Mesothelial cell of epicardium (in vitro differentiated cells): ENCODE data around the gene KRT15. TPM values are rescaled to one million over a fixed set of nuclear protein-coding genes. Genes with fewer than 3 reads are reported as not detected.
A peak's percentile ranks its signal among the peaks of the same experiment; 100 is the strongest.

Source experiments
- DNase-seq, 2 experiments: peaks; one replicate each; pipeline ENCODE4 v3.0.0; 2021; ENCODE audit warnings: low spot score in 2 of 2; ENCODE audit not compliant: unreplicated experiment in 2 of 2
- H3K27ac Mint-ChIP-seq: 2 replicates; pipeline ENCODE4 v1.8.0; 2021; ENCODE audit warnings: mixed read lengths
- H3K27me3 Mint-ChIP-seq: 2 replicates; pipeline ENCODE4 v1.8.0; 2021; ENCODE audit warnings: low read depth, mixed read lengths
- H3K36me3 Mint-ChIP-seq: 2 replicates; pipeline ENCODE4 v1.8.0; 2021; ENCODE audit warnings: mixed read lengths
- H3K4me1 Mint-ChIP-seq: 2 replicates; pipeline ENCODE4 v1.8.0; 2021; ENCODE audit warnings: mixed read lengths
- H3K4me3 Mint-ChIP-seq: 2 replicates; pipeline ENCODE4 v1.8.0; 2021; ENCODE audit warnings: mild to moderate bottlenecking, moderate library complexity, mixed read lengths
- H3K9me3 Mint-ChIP-seq: 2 replicates; pipeline ENCODE4 v1.8.0; 2021; ENCODE audit warnings: mixed read lengths
- total RNA-seq: library from RNA; stranded (reverse); gene quantifications from 3 replicates; pipeline ENCODE4 v1.2.1, GENCODE V29; 2021
- TF ChIP-seq, protein P1 (sequence below): fragments of 200-600 bp; sonication (generic); IDR thresholded peaks from one replicate; pipeline ENCODE4 v1.5.0; 2021; ENCODE audit warnings: antibody characterized with exemption; ENCODE audit not compliant: unreplicated experiment

Gene KRT15
- total RNA-seq, 1 donor from 2014 or later = 8.5 TPM

DNA sequence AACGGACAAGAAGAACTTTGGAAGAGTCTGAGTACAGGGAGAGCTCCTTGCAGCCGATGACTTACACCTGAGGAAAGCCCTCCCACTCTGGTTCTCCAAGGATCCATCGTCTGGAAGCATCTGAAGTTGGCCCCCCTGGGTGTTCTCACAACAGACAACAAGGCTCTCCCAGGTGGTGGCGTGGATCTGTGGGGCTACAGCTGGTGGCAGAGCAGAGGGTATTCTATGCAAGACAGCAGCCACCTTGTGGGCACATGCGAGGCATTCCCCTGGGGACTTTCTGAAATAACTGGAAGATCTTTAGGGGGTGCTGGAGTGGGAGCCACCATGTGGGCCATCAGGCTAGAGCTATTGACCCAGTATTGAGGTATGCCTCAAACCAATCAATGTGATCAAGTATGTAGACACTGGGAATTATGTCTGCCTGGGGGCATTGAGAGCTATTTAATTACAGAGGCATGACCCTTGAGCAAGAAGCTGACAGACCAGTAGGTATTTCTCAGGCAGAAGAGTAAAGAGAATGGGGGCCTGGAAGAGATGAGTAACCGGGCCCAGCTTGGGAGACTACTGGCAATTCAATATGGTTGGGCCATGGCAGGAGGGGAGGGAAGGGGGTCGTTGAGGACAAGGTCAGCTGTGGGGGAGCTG is 16.3 kb upstream of the KRT15 start:
- H3K4me3 Mint-ChIP-seq = no peak overlapping the region
- H3K36me3 Mint-ChIP-seq = no peaks in the 10 kb centered on the region
- H3K9me3 Mint-ChIP-seq = no peaks in the 10 kb centered on the region
- H3K4me1 Mint-ChIP-seq = peaks cover 65% of the 10 kb centered on the region
- peak overlapping the region; percentile 2 for H3K27ac Mint-ChIP-seq
- DNase-seq = no peak
- no peaks in the 10 kb centered on the region for H3K27me3 Mint-ChIP-seq
- TF ChIP-seq, protein P1, sequence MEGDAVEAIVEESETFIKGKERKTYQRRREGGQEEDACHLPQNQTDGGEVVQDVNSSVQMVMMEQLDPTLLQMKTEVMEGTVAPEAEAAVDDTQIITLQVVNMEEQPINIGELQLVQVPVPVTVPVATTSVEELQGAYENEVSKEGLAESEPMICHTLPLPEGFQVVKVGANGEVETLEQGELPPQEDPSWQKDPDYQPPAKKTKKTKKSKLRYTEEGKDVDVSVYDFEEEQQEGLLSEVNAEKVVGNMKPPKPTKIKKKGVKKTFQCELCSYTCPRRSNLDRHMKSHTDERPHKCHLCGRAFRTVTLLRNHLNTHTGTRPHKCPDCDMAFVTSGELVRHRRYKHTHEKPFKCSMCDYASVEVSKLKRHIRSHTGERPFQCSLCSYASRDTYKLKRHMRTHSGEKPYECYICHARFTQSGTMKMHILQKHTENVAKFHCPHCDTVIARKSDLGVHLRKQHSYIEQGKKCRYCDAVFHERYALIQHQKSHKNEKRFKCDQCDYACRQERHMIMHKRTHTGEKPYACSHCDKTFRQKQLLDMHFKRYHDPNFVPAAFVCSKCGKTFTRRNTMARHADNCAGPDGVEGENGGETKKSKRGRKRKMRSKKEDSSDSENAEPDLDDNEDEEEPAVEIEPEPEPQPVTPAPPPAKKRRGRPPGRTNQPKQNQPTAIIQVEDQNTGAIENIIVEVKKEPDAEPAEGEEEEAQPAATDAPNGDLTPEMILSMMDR = no peak

DNA sequence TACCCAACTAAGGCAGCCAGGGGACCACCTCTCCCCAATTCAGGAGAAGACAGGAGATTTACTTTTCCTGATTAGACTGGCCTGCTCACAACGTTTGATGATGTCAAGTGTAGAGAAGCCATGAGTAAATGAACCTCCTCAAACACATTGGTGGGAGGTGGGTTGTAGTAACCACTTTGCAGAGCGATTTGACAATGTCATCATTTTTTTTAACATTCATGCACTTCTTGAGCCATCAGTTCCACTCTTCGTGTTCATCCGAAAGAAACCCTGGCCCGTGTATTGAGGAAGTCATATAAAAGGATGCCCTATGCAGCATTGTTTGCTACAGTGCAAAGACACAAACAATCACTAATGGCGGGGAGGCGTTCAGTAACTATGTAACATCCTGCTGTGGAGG is 14.9 kb upstream of the KRT15 start:
- no peak overlapping the region for H3K4me3 Mint-ChIP-seq
- H3K4me1 Mint-ChIP-seq = peaks cover 67% of the 10 kb centered on the region

DNA sequence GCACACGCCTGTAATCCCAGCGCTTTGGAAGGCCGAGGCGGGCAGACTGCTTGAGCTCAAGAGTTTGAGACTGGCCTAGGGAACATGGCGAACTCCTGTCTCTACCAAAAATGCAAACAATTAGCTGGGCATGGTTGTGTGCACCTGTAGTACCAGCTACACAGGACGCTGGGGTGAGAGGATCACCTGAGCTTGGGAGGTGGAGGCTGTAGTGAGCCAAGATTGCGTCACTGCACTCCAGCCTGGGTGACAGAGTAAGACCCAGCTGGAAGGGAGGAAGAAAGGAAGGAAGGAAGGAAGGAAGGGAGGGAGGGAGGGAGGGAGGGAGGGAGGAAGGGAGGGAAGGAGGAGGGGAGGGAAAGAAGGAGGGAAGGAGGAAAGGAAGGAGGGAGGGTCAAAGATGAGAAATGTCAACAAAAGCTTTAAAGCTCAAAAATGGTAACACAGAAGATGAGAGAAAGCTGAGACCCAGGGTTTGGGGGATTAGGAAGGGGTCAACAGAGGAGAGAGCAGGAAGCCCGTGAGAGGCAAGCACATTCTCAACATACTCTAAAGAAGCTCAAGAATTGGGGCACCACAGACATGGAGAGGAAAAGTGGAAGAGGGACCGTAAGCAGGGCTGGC is 14.4 kb upstream of the KRT15 start:
- no peaks in the 10 kb centered on the region for H3K36me3 Mint-ChIP-seq
- TF ChIP-seq, protein P1 = no peak
- peaks cover 68% of the 10 kb centered on the region for H3K4me1 Mint-ChIP-seq
- peaks cover 10% of the 10 kb centered on the region for H3K27me3 Mint-ChIP-seq
- H3K27ac Mint-ChIP-seq = no peak overlapping the region
- no peak overlapping the region for H3K4me3 Mint-ChIP-seq
- H3K9me3 Mint-ChIP-seq = no peaks in the 10 kb centered on the region
- no peak for DNase-seq

More for the DNA sequence above, 14.9 kb upstream of the KRT15 start:
- Mint-ChIP-seq H3K27ac (no peak overlapping the region), H3K36me3 (no peaks in the 10 kb centered on the region), H3K9me3 (no peaks in the 10 kb centered on the region), H3K27me3 (peaks cover 6% of the 10 kb centered on the region)
- no peak for DNase-seq
- TF ChIP-seq, protein P1 = no peak

DNA sequence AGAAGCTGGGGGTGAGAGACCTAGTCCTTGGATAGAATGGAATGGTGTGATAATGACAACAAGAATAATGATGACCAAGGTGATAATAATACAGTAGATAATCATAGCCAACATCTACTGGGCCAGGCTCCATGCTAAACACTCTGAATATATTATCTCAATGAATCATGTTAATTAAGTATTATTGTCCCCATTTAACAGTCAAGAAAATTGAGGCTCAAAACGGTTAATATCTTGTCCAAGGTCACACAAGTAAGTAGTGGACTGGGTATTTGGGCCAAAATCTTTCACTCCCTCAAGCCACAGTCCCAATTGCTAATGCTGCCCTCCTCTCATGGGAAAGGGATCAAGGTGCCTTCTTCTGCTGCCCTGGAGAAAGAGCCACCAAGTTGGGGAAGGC is 13.3 kb upstream of the KRT15 start:
- TF ChIP-seq, protein P1 = no peak
- Mint-ChIP-seq H3K27me3 (peaks cover 15% of the 10 kb centered on the region), H3K36me3 (peaks cover under 1% of the 10 kb centered on the region), H3K4me1 (peaks cover 62% of the 10 kb centered on the region), H3K27ac (no peak overlapping the region), H3K4me3 (no peak overlapping the region), H3K9me3 (no peaks in the 10 kb centered on the region)
- DNase-seq = no peak

DNA sequence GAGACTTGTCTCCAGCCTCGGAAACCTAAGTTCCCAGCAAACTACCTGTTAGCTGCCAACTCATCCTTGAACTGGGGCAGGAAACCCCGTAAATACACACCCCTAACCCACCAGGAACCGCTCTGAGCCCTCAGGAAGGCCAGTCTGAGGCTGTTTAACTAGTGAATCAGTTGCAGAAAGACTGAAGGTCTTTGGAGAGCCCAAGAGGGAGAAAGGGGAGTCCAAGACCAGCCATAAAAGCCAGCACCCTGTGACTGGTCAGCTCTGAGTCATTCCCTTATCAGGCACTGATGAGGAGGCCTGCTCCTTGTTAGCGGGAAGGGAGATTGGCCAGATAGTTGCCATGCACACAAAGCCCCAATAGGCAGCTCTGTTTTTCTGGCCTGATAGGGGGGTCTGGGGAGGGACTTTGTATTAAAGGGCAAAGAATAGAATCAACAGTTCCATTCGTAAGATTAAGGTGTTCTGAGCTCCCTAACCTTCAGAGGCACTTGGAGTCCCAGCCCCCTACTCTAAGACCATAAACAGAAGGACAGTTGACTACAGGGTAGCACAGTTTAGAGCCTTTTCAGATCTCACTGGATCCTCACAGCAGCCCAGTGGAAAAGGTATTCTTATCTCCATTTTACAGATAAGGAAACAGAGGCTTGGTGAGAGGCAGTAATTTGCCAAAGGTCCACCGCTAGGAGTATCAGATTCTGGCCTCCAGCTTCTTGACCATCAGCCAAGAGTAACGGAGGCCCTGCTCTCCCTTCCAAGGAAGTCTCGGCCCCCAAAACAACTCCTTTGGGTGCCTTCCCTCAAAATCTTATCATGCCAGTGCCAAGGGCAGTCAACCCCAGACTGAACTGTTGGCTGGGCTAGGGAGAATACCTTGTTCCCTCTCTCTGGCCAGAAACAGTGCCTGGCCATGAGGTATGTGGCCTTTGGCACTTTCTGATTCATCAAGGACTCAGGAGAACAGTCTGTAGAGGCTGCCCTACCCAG is 11.7 kb upstream of the KRT15 start:
- peaks cover 6% of the 10 kb centered on the region for H3K36me3 Mint-ChIP-seq
- TF ChIP-seq, protein P1 = no peak
- no peak overlapping the region for H3K4me3 Mint-ChIP-seq
- no peaks in the 10 kb centered on the region for H3K9me3 Mint-ChIP-seq
- peaks cover 58% of the 10 kb centered on the region for H3K4me1 Mint-ChIP-seq
- no peak for DNase-seq
- peak overlapping the region; percentile 95 for H3K27ac Mint-ChIP-seq
- H3K27me3 Mint-ChIP-seq = peaks cover 17% of the 10 kb centered on the region
